Vagina (tissue), 2 donors: ENCODE measurements around the gene PRIMA1.

Experiments used
- POLR2A ChIP-seq, 2 donors: fragments of 450-650 bp; IDR thresholded peaks; one replicate each; pipeline ENCODE4 v1.6.1; 2017; ENCODE audit warnings: antibody characterized with exemption in 2 of 2, mild to moderate bottlenecking in 2 of 2, moderate library complexity in 2 of 2
- POLR2AphosphoS5 ChIP-seq, 2 donors: sonication (generic); formaldehyde crosslinking; IDR thresholded peaks; one replicate each; pipeline ENCODE4 v1.9.0; 2017; ENCODE audit warnings: antibody characterized with exemption in 2 of 2, mild to moderate bottlenecking in 2 of 2, low read depth in 1 of 2; ENCODE audit not compliant: insufficient read depth in 1 of 2
- TF ChIP-seq, protein P1 (sequence below), 3 experiments: fragments of 450-650 bp in 2 of 3; fragments of 200-600 bp in 1 of 3; sonication (generic) in 1 of 3; IDR thresholded peaks; one replicate each; pipeline ENCODE4 v1.5.1; 2017 to 2019; ENCODE audit warnings: antibody characterized with exemption in 3 of 3, mild to moderate bottlenecking in 2 of 3, moderate library complexity in 2 of 3

- TF ChIP-seq, protein P1, sequence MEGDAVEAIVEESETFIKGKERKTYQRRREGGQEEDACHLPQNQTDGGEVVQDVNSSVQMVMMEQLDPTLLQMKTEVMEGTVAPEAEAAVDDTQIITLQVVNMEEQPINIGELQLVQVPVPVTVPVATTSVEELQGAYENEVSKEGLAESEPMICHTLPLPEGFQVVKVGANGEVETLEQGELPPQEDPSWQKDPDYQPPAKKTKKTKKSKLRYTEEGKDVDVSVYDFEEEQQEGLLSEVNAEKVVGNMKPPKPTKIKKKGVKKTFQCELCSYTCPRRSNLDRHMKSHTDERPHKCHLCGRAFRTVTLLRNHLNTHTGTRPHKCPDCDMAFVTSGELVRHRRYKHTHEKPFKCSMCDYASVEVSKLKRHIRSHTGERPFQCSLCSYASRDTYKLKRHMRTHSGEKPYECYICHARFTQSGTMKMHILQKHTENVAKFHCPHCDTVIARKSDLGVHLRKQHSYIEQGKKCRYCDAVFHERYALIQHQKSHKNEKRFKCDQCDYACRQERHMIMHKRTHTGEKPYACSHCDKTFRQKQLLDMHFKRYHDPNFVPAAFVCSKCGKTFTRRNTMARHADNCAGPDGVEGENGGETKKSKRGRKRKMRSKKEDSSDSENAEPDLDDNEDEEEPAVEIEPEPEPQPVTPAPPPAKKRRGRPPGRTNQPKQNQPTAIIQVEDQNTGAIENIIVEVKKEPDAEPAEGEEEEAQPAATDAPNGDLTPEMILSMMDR (IDR thresholded peaks at IDR 0.05): no peak
- no peak for TF ChIP-seq POLR2AphosphoS5 (IDR thresholded peaks at IDR 0.05; ENCODE audit: insufficient read depth in 1 of 2, low read depth in 1 of 2)
- TF ChIP-seq POLR2A (IDR thresholded peaks at IDR 0.05): no peak
Measured at GRCh38 chr14:93700928-93701327, 87.4 kb downstream of the PRIMA1 start.
